ENCODE results near the gene POLR2B.

Gene POLR2B

GRCh38 chr4:56973336-56973735, 5.4 kb upstream of the POLR2B start:
- no peak overlapping the region for H3K27ac ChIP-seq
- TF ChIP-seq ZFX (IDR thresholded peaks at IDR 0.05; ENCODE audit: borderline replicate concordance) = no peak
- TF ChIP-seq CTCF (IDR thresholded peaks at IDR 0.05) = no peak

GRCh38 chr4:56976283-56976836, 2.3 kb upstream of the POLR2B start:
- H3K27ac ChIP-seq = peak overlapping the region; percentile 96
- TF ChIP-seq CTCF (IDR thresholded peaks at IDR 0.05) = no peak
- no peak for TF ChIP-seq ZFX (IDR thresholded peaks at IDR 0.05; ENCODE audit: borderline replicate concordance)

- H3K27ac ChIP-seq = peak overlapping the region; percentile 96
- TF ChIP-seq ZFX (IDR thresholded peaks at IDR 0.05; ENCODE audit: borderline replicate concordance) (no peak), CTCF (IDR thresholded peaks at IDR 0.05) (peak; percentile 53)
These were observed 1.8 kb upstream of the POLR2B start for GRCh38 chr4:56976837-56977320.

GRCh38 chr4:56977321-56978012, 1.2 kb upstream of the POLR2B start, which contains the start of gene NOA1:
TSS of gene NOA1 (minus strand) at chr4:56977606. CDS start at chr4:56977585, 21 bp downstream.
- peak within 1 kb of the TSS; percentile 96 for H3K27ac ChIP-seq
- TF ChIP-seq CTCF (IDR thresholded peaks at IDR 0.05) (no peak), ZFX (IDR thresholded peaks at IDR 0.05; ENCODE audit: borderline replicate concordance) (no peak)

- peak overlapping the region; percentile 96 for H3K27ac ChIP-seq
These were observed 851 bp downstream of the POLR2B start for GRCh38 chr4:56979421-56980072.

GRCh38 chr4:56981795-56982201, 3.1 kb downstream of the POLR2B start:
- H3K27ac ChIP-seq = no peak overlapping the region
- no peak for TF ChIP-seq CTCF (IDR thresholded peaks at IDR 0.05)
- no peak for TF ChIP-seq ZFX (IDR thresholded peaks at IDR 0.05; ENCODE audit: borderline replicate concordance)

More at GRCh38 chr4:56979421-56980072, 851 bp downstream of the POLR2B start:
- TF ChIP-seq CTCF (IDR thresholded peaks at IDR 0.05) = no peak
- TF ChIP-seq ZFX (IDR thresholded peaks at IDR 0.05; ENCODE audit: borderline replicate concordance) = no peak

GRCh38 chr4:56986192-56986591, 7.5 kb downstream of the POLR2B start:
- TF ChIP-seq ZFX (IDR thresholded peaks at IDR 0.05; ENCODE audit: borderline replicate concordance) = no peak
- no peak for TF ChIP-seq CTCF (IDR thresholded peaks at IDR 0.05)
- H3K27ac ChIP-seq = no peak overlapping the region

Data from 22Rv1 (cell line).